ENCODE results near the gene RDX.

Gene RDX

GRCh38 chr11:110125632-110126031 is 170.8 kb downstream of the RDX start:
- no peak for DNase-seq
